ENCODE data around the gene SUCNR1. TPM values are rescaled to one million over a fixed set of nuclear protein-coding genes. Genes with fewer than 3 reads are reported as not detected.

SUCNR1 gene
- total RNA-seq (2021; ENCODE audit: unreplicated experiment): not detected
- not detected for polyA plus RNA-seq (2012; ENCODE audit: insufficient read length)
- Bru-seq, nascent RNA: not detected
- not detected for BruChase-seq, experiment 1, labeled RNA remaining after a 2-hour chase
- not detected for BruChase-seq, experiment 2, labeled RNA remaining after a 6-hour chase
- long read RNA-seq: 0 reads

DNA sequence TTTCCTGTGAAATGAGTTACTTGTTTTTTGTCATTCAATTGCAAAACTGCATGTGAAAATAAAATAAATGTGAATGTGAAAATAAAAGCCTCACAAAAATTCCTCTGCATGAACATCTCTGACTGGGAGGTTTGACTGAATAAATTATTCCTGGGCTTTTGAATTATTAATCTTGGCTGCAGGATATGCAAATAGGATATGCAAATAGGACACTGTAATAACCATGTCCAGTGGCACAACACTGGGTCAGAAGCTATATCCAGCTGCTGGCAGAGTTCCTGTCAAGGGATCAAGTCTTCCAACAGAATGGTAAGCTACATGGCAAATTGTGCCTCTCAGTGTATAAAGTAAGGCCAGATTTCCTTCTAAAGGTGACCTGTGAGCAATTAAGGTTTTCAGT lies at the start of gene SUCNR1:
SUCNR1 (plus strand) TSS at position 246 of the 400 bp plus-strand sequence. CDS start 6,250 bp downstream, outside the sequence.
- no peaks in the 10 kb centered on the region for H3K4me1 ChIP-seq (ENCODE audit: control insufficient read depth, insufficient read depth, low read length)
- H3K9me3 ChIP-seq (ENCODE audit: control insufficient read depth, insufficient read depth, low read depth, low read length): no peaks in the 10 kb centered on the region
- H3K27ac ChIP-seq (ENCODE audit: low read length): no peak within 1 kb of the TSS
- TF ChIP-seq SIN3A (IDR thresholded peaks at IDR 0.05; ENCODE audit: borderline replicate concordance, insufficient read depth, low read depth, low read length): no peak
- no peak for TF ChIP-seq POLR2AphosphoS5 (IDR thresholded peaks at IDR 0.05; ENCODE audit: low read depth, low read length)
- TF ChIP-seq REST (IDR thresholded peaks at IDR 0.05; ENCODE audit: insufficient read depth in 1 of 2, low read depth in 2 of 2, low read length in 1 of 2): no peak
- TF ChIP-seq, protein P1, sequence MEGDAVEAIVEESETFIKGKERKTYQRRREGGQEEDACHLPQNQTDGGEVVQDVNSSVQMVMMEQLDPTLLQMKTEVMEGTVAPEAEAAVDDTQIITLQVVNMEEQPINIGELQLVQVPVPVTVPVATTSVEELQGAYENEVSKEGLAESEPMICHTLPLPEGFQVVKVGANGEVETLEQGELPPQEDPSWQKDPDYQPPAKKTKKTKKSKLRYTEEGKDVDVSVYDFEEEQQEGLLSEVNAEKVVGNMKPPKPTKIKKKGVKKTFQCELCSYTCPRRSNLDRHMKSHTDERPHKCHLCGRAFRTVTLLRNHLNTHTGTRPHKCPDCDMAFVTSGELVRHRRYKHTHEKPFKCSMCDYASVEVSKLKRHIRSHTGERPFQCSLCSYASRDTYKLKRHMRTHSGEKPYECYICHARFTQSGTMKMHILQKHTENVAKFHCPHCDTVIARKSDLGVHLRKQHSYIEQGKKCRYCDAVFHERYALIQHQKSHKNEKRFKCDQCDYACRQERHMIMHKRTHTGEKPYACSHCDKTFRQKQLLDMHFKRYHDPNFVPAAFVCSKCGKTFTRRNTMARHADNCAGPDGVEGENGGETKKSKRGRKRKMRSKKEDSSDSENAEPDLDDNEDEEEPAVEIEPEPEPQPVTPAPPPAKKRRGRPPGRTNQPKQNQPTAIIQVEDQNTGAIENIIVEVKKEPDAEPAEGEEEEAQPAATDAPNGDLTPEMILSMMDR (IDR thresholded peaks at IDR 0.05): no peak
- no peak within 1 kb of the TSS for H3K4me3 ChIP-seq (ENCODE audit: low read depth in 2 of 2, low read length in 2 of 2)
- ChIA-PET POLR2A (no interaction called here), CTCF (no interaction called here)
- in situ Hi-C loops (cut with HindIII; ENCODE audit: low pct_unique_long_range_greater_than_20kb, low sequenced_read_pairs) (no loop called here), intact Hi-C loops (cut with micrococcal nuclease; ENCODE audit: unreplicated experiment) (no loop called here)
- no peaks in the 10 kb centered on the region for H3K27me3 ChIP-seq (ENCODE audit: control insufficient read depth, insufficient read depth, low read length)
- no TSS peak for BruUV-seq (replicated peaks)
- DNase-seq (ENCODE audit: low read depth, low spot score) (no peak), ATAC-seq (no peak)
- H3K36me3 ChIP-seq (ENCODE audit: control insufficient read depth, insufficient read depth, low read length): no peaks in the 10 kb centered on the region

GRCh38 chr3:151827816-151828215 lies 45.6 kb upstream of the SUCNR1 start:
- POLR2A ChIA-PET: no interaction called here

More at GRCh38 chr3:151827816-151828215, 45.6 kb upstream of the SUCNR1 start:
- TF ChIP-seq TCF7L2 (IDR thresholded peaks at IDR 0.05; ENCODE audit: low read depth, low read length): no peak
- TF ChIP-seq POLR2AphosphoS5 (IDR thresholded peaks at IDR 0.05; ENCODE audit: low read depth, low read length): no peak
- TF ChIP-seq SIN3A (IDR thresholded peaks at IDR 0.05; ENCODE audit: borderline replicate concordance, insufficient read depth, low read depth, low read length): no peak
- TF ChIP-seq REST (IDR thresholded peaks at IDR 0.05; ENCODE audit: insufficient read depth in 1 of 2, low read depth in 2 of 2, low read length in 1 of 2): no peak
- TF ChIP-seq, protein P1 (IDR thresholded peaks at IDR 0.05): no peak
- Histone ChIP-seq H3K9me3 (ENCODE audit: control insufficient read depth, insufficient read depth, low read depth, low read length) (no peaks in the 10 kb centered on the region), H3K27me3 (ENCODE audit: control insufficient read depth, insufficient read depth, low read length) (no peaks in the 10 kb centered on the region), H3K4me1 (ENCODE audit: control insufficient read depth, insufficient read depth, low read length) (no peaks in the 10 kb centered on the region), H3K4me3 (ENCODE audit: low read depth in 2 of 2, low read length in 2 of 2) (no peak overlapping the region), H3K36me3 (ENCODE audit: control insufficient read depth, insufficient read depth, low read length) (no peaks in the 10 kb centered on the region), H3K27ac (ENCODE audit: low read length) (no peak overlapping the region)
- no TSS peak for BruUV-seq (replicated peaks)
- no peak for DNase-seq (ENCODE audit: low read depth, low spot score)
- no peak for ATAC-seq
- CTCF ChIA-PET: no interaction called here
- intact Hi-C loops (cut with micrococcal nuclease; ENCODE audit: unreplicated experiment): no loop called here
- in situ Hi-C loops (cut with HindIII; ENCODE audit: low pct_unique_long_range_greater_than_20kb, low sequenced_read_pairs): no loop called here
